Neural cell (in vitro differentiated cells): ENCODE data around the gene WDR82. TPM values are rescaled to one million over a fixed set of nuclear protein-coding genes. Genes with fewer than 3 reads are reported as not detected.

ENCODE experiments used
- H2AFZ ChIP-seq: fragments of 200-600, 300-800 bp; sonication (generic), shearing (Covaris generic); 2 replicates; pipeline ENCODE4 v1.6.0; 2014; ENCODE audit warnings: low read depth, mild to moderate bottlenecking, antibody characterized with exemption, low read length, moderate library complexity
- H3F3A ChIP-seq: fragments of 200-600 bp; shearing (Covaris generic); 2 replicates; pipeline ENCODE4 v1.6.1; 2016; ENCODE audit warnings: mild to moderate bottlenecking, moderate library complexity, mixed read lengths, antibody characterized with exemption, low read length; ENCODE audit not compliant: insufficient read depth, poor library complexity, severe bottlenecking
- H3K27ac ChIP-seq: fragments of 200-600, 300-800 bp; sonication (generic), shearing (Covaris generic); 2 replicates; pipeline ENCODE4 v1.5.1; 2014; ENCODE audit warnings: mild to moderate bottlenecking, low read length, moderate library complexity
- H3K27me3 ChIP-seq: fragments of 300-800, 200-600 bp; sonication (generic), shearing (Covaris generic); 2 replicates; pipeline ENCODE4 v1.6.0; 2014; ENCODE audit warnings: mild to moderate bottlenecking, low read depth, low read length, moderate library complexity; ENCODE audit not compliant: insufficient read depth
- H3K36me3 ChIP-seq: fragments of 300-800, 200-600 bp; sonication (generic), shearing (Covaris generic); 2 replicates; pipeline ENCODE4 v1.5.1; 2014; ENCODE audit warnings: mild to moderate bottlenecking, antibody characterized with exemption, low read length, moderate library complexity; ENCODE audit not compliant: insufficient read depth
- H3K4me2 ChIP-seq: fragments of 300-800, 200-600 bp; sonication (generic), shearing (Covaris generic); 2 replicates; pipeline ENCODE4 v1.6.0; 2014; ENCODE audit warnings: mild to moderate bottlenecking, low read length
- H3K4me3 ChIP-seq: fragments of 300-800, 200-600 bp; sonication (generic), shearing (Covaris generic); 2 replicates; pipeline ENCODE4 v1.5.1; 2014; ENCODE audit warnings: mild to moderate bottlenecking, low read length, moderate library complexity
- H3K79me2 ChIP-seq: fragments of 200-600 bp; shearing (Covaris generic); replicated peaks from 2 replicates; pipeline ENCODE4 v1.6.0; 2014; ENCODE audit warnings: mild to moderate bottlenecking, low read length, moderate library complexity; ENCODE audit not compliant: insufficient read depth
- H3K9ac ChIP-seq: fragments of 300-800, 200-600 bp; sonication (generic), shearing (Covaris generic); 2 replicates; pipeline ENCODE4 v1.6.1; 2016; ENCODE audit warnings: mild to moderate bottlenecking, low read length, mixed read lengths
- H3K9me2 ChIP-seq: fragments of 200-600 bp; shearing (Covaris generic); 2 replicates; pipeline ENCODE4 v1.6.1; 2016; ENCODE audit warnings: mild to moderate bottlenecking, low read length, mixed read lengths; ENCODE audit not compliant: insufficient read depth
- H3K9me3 ChIP-seq: fragments of 200-600, 300-800 bp; sonication (generic), shearing (Covaris generic); 2 replicates; pipeline ENCODE4 v1.6.1; 2016; ENCODE audit warnings: mild to moderate bottlenecking, mixed run types, low read length, moderate library complexity, mixed read lengths
- H4K20me1 ChIP-seq: fragments of 200-600 bp; shearing (Covaris generic); 2 replicates; pipeline ENCODE4 v1.6.1; 2016; ENCODE audit warnings: mild to moderate bottlenecking, mixed run types; ENCODE audit not compliant: insufficient read depth
- MXI1 ChIP-seq: fragments of 450-650 bp; conservative IDR thresholded peaks from 2 replicates; pipeline ENCODE4 v1.6.1; 2014; ENCODE audit warnings: antibody characterized with exemption, mild to moderate bottlenecking; ENCODE audit not compliant: poor library complexity, severe bottlenecking
- polyA plus RNA-seq: library from polyadenylated mRNA; depleted of rRNA; stranded (reverse); fragments of >200 nt; gene quantifications from 2 replicates; pipeline ENCODE4 v1.2.3, GENCODE V29; 2014
- small RNA-seq, 3 experiments: library from RNA; depleted of rRNA; stranded (forward); fragments of <200 nt; gene quantifications; one replicate each; pipeline ENCODE3, GENCODE V24; 2012

WDR82 gene
- polyA plus RNA-seq, 1 donor from 2014 or later: 163 TPM

DNA sequence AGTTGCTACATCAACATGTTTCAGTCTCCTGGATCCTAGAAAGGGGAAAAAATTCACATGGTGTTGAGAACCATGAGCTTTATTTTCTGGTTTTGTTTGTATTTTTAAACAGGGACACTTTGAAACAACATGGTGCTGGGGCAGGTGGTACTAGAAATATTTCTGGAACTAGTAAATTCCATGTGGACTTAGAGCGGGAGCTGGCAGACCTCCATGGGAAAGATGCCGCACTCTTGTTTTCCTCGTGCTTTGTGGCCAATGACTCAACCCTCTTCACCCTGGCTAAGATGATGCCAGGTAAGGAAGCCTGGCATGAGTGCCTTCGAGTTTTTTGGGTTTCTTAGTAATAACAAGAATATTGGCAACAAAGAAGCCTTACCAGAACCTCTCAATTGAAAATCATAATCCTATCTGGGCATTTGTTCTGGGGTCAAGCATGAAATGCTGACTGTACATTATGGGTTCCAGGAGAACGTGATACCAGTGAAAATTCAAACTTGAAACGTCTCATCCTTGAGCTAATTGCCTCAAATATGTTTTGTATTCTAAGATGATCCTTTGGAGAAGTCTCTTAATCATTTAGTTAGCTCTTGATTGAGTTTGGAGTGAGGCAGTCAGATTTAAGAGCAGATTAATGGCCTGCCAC is 72.6 kb downstream of the WDR82 start:
- no peaks in the 10 kb centered on the region for H3K9me3 ChIP-seq
- no peak overlapping the region for H2AFZ ChIP-seq
- H3K79me2 ChIP-seq: no peaks in the 10 kb centered on the region
- no peaks in the 10 kb centered on the region for H3K9me2 ChIP-seq
- H3K4me2 ChIP-seq: no peak overlapping the region
- H3K9ac ChIP-seq: no peak overlapping the region
- H3K36me3 ChIP-seq: peaks cover 3% of the 10 kb centered on the region
- no peaks in the 10 kb centered on the region for H3K27me3 ChIP-seq
- H3F3A ChIP-seq: no peaks in the 10 kb centered on the region
- no peak overlapping the region for H3K27ac ChIP-seq
- TF ChIP-seq MXI1: no peak
- no peak overlapping the region for H3K4me3 ChIP-seq
- no peaks in the 10 kb centered on the region for H4K20me1 ChIP-seq

Small RNAs within 50 kb of the gene (small RNA-seq; reads per million reads assigned to genes)
- gene MIR135A1: 167 to 831 (median 801) reads per million in 3 experiments
- 3,330 to 4,703 (median 4,650) reads per million in 3 experiments for gene MIRLET7G

Other genes with a start within 250 kb of the WDR82 start
- 8.5 and 9.3 TPM in 2 replicates for gene DUSP7, start 222.1 kb downstream of the WDR82 start, polyA plus RNA-seq
- 0.96 and 1.3 TPM in 2 replicates for gene POC1A, start 124.2 kb downstream of the WDR82 start, polyA plus RNA-seq
- 66.0 and 66.7 TPM in 2 replicates for gene ALAS1, start 80.5 kb downstream of the WDR82 start, polyA plus RNA-seq
- gene TLR9, start 53.0 kb downstream of the WDR82 start, polyA plus RNA-seq: not detected in 2 replicates
- gene TWF2, start 39.5 kb downstream of the WDR82 start, polyA plus RNA-seq: 58.5 and 61.7 TPM in 2 replicates
- 1.1 and 1.6 TPM in 2 replicates for gene PPM1M, start 32.9 kb downstream of the WDR82 start, polyA plus RNA-seq
- gene GLYCTK, start 9.2 kb upstream of the WDR82 start, polyA plus RNA-seq: 5.0 and 5.8 TPM in 2 replicates
- gene DNAH1, start 37.7 kb upstream of the WDR82 start, polyA plus RNA-seq: 5.4 and 6.0 TPM in 2 replicates
- gene BAP1, start 131.4 kb upstream of the WDR82 start, polyA plus RNA-seq: 107 and 142 TPM in 2 replicates
- 8.8 and 11.5 TPM in 2 replicates for gene PHF7, start 132.0 kb upstream of the WDR82 start, polyA plus RNA-seq
- gene SEMA3G, start 166.5 kb upstream of the WDR82 start, polyA plus RNA-seq: not detected in 2 replicates
- gene TNNC1, start 175.4 kb upstream of the WDR82 start, polyA plus RNA-seq: 2.2 TPM in 1 of 2 replicates, not detected in the other
- 88.9 and 107 TPM in 2 replicates for gene NISCH, start 177.0 kb upstream of the WDR82 start, polyA plus RNA-seq
- gene STAB1, start 216.7 kb upstream of the WDR82 start, polyA plus RNA-seq: 0.28 and 0.50 TPM in 2 replicates